SK-N-SH (cell line): ENCODE results near the gene GPSM3. TPM values are rescaled to one million over a fixed set of nuclear protein-coding genes. Genes with fewer than 3 reads are reported as not detected.
"Not testable (repeated sequence)": the region's sequence is repeated elsewhere in the genome, so short reads cannot be mapped to it uniquely, and the experiment has no call there.

Experiments
- CTCF ChIA-PET: fragments of 300-600, 350-600 bp; formaldehyde crosslinking; extraction: SDS; loops from one replicate; lab custom pipeline; 2021; lab: Yijun Ruan, JAX
- POLR2A ChIA-PET: fragments of 350-600 bp; sonication (Branson Sonifier 250); formaldehyde crosslinking; extraction: SDS; loops from one replicate; lab custom pipeline; 2020; ENCODE audit warnings: antibody characterized with exemption, inconsistent platforms; lab: Yijun Ruan, JAX
- DNase-seq: peaks from one replicate; pipeline ENCODE4 v3.0.0; 2012
- H2AFZ ChIP-seq: fragments of 200-600 bp; sonication (generic); 2 replicates; pipeline ENCODE4 v1.8.1; 2016; ENCODE audit warnings: antibody characterized with exemption, mild to moderate bottlenecking, low read depth
- H3F3A ChIP-seq: fragments of 200-600 bp; sonication (generic); replicated peaks from 2 replicates; pipeline ENCODE3; 2016; ENCODE audit warnings: antibody characterized with exemption, mild to moderate bottlenecking; ENCODE audit not compliant: insufficient read depth
- H3K27ac ChIP-seq, 2 experiments: fragments of 200-500 bp in 1 of 2; fragments of 200-600 bp in 1 of 2; sonication (Bioruptor generic) in 1 of 2; sonication (generic), shearing (Covaris generic) in 1 of 2; 2 replicates each; pipeline versions ENCODE4 v1.5.1 to v1.6.1; 2014 to 2016; ENCODE audit warnings: low read depth in 2 of 2, inconsistent platforms in 1 of 2, low read length in 1 of 2, mild to moderate bottlenecking in 1 of 2, mixed read lengths in 1 of 2
- H3K27me3 ChIP-seq: fragments of 200-600 bp; sonication (generic), shearing (Covaris generic); 2 replicates; pipeline ENCODE4 v1.6.1; 2016; ENCODE audit warnings: mixed run types; ENCODE audit not compliant: insufficient read depth
- H3K36me3 ChIP-seq, 2 experiments: fragments of 200-500 bp in 1 of 2; fragments of 200-600 bp in 1 of 2; sonication (Bioruptor generic) in 1 of 2; sonication (generic) in 1 of 2; replicated peaks in 1 of 2; 2 replicates each; pipeline versions ENCODE3 to v1.5.1; 2014 to 2016; ENCODE audit warnings: low read length in 1 of 2, mild to moderate bottlenecking in 1 of 2; ENCODE audit not compliant: insufficient read depth in 2 of 2, control insufficient read depth in 1 of 2
- H3K4me1 ChIP-seq, 2 experiments: fragments of 200-500 bp in 1 of 2; fragments of 200-600 bp in 1 of 2; sonication (Bioruptor generic) in 1 of 2; sonication (generic), shearing (Covaris generic) in 1 of 2; 2 replicates each; pipeline versions ENCODE4 v1.5.1 to v1.6.1; 2014 to 2016; ENCODE audit warnings: low read depth in 1 of 2, low read length in 1 of 2, mixed run types in 1 of 2; ENCODE audit not compliant: insufficient read depth in 2 of 2, control insufficient read depth in 1 of 2
- H3K4me2 ChIP-seq: fragments of 200-600 bp; sonication (generic), shearing (Covaris generic); 2 replicates; pipeline ENCODE4 v1.6.1; 2017; ENCODE audit warnings: mixed run types
- H3K4me3 ChIP-seq, 2 experiments: fragments of 200-500 bp in 1 of 2; fragments of 200-600 bp in 1 of 2; sonication (Bioruptor generic) in 1 of 2; sonication (generic), shearing (Covaris generic) in 1 of 2; 2 replicates each; pipeline versions ENCODE4 v1.5.1 to v1.8.1; 2014 to 2016; ENCODE audit warnings: low read depth in 2 of 2, inconsistent platforms in 1 of 2, low read length in 1 of 2, mild to moderate bottlenecking in 1 of 2, mixed read lengths in 1 of 2, moderate library complexity in 1 of 2
- H3K79me2 ChIP-seq: fragments of 200-600 bp; sonication (generic); 2 replicates; pipeline ENCODE4 v1.8.1; 2017; ENCODE audit warnings: mild to moderate bottlenecking; ENCODE audit not compliant: insufficient read depth
- H3K9ac ChIP-seq: fragments of 200-600 bp; sonication (generic); 2 replicates; pipeline ENCODE4 v1.6.1; 2017; ENCODE audit warnings: mixed run types
- H3K9me2 ChIP-seq: fragments of 200-600 bp; sonication (generic); 2 replicates; pipeline ENCODE4 v1.6.1; 2017; ENCODE audit warnings: mixed run types
- H3K9me3 ChIP-seq: fragments of 200-600 bp; sonication (generic); 2 replicates; pipeline ENCODE4 v1.6.1; 2017; ENCODE audit warnings: mixed run types, mild to moderate bottlenecking, moderate library complexity
- H4K20me1 ChIP-seq: fragments of 200-600 bp; sonication (generic); 2 replicates; pipeline ENCODE4 v1.6.1; 2017; ENCODE audit warnings: mild to moderate bottlenecking, mixed run types; ENCODE audit not compliant: insufficient read depth
- WGBS: methylation state at CpG from one replicate; pipeline ENCODE4 v1.1.6; 2017; ENCODE audit warnings: low lambda C conversion rate; 5-methylcytosine and 5-hydroxymethylcytosine counted together
- polyA plus RNA-seq, 3 experiments: library from polyadenylated mRNA; depleted of rRNA; stranded (reverse); fragments of >200 nt; gene quantifications; 2 replicates each; pipeline ENCODE4 v1.2.3, GENCODE V29; 2012
- small RNA-seq, 7 experiments: library from RNA; depleted of rRNA; stranded (forward); fragments of <200 nt; gene quantifications; one replicate each; pipeline ENCODE3, GENCODE V24; 2012

Gene GPSM3
- polyA plus RNA-seq, 1 of the 3 experiments (the other 2 are of a cell fraction): 1.5 TPM

DNA sequence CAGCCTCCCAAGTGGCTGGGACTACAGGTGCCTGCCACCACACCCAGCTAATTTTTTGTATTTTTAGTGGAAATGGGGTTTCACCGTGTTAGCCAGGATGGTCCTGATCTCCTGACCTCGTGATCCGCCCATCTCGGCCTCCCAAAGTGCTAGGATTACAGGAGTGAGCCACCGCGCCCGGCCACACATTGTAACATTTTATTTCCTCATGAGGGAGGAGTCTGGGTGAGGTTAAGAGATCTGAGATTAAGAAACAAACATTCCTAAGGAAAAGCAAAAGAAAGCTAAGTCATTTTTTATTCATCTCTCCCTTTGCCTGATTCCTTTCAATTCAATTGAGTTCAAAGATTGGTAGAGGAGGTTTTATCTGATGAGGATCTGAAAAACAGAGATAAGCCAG lies 48.2 kb downstream of the GPSM3 start:
- H3F3A ChIP-seq, H3K9me3 ChIP-seq, H3K27ac ChIP-seq, H2AFZ ChIP-seq, H3K27me3 ChIP-seq, H3K4me2 ChIP-seq, H3K79me2 ChIP-seq, H3K9ac ChIP-seq, POLR2A ChIA-PET, H3K9me2 ChIP-seq, H3K4me1 ChIP-seq, H4K20me1 ChIP-seq, H3K36me3 ChIP-seq, DNase-seq, H3K4me3 ChIP-seq: not testable (repeated sequence)
- CTCF ChIA-PET: interaction anchor here (1.4 to 1.5 kb wide), 2 partner anchors 10 to 25 kb away, joined by 3 to 5 read pairs; no protein-coding TSS in a partner anchor
- WGBS: 89% methylated on average over 7 of the region's 7 CpGs

Small RNAs within 50 kb of the gene (small RNA-seq; reads per million reads assigned to genes)
- gene AL662884.1: 0 reads per million in 7 experiments
- gene MIR6833: 0 to 0.06 (median 0) reads per million in 7 experiments

Other genes starting within 250 kb of the GPSM3 start
- gene CFB, start 246.5 kb downstream of the GPSM3 start, polyA plus RNA-seq (2012; rRNA removed): 42.1 and 64.4 TPM in 2 replicates
- gene NELFE, start 233.7 kb downstream of the GPSM3 start, polyA plus RNA-seq (2012; rRNA removed): 89.5 and 116 TPM in 2 replicates
- 86.3 and 89.4 TPM in 2 replicates for gene SKIC2, start 233.5 kb downstream of the GPSM3 start, polyA plus RNA-seq (2012; rRNA removed)
- 25.3 and 27.1 TPM in 2 replicates for gene DXO, start 220.5 kb downstream of the GPSM3 start, polyA plus RNA-seq (2012; rRNA removed)
- gene C4A, start 210.6 kb downstream of the GPSM3 start, polyA plus RNA-seq (2012; rRNA removed): 9.9 and 11.4 TPM in 2 replicates
- 6.8 and 10.9 TPM in 2 replicates for gene C4B, start 177.8 kb downstream of the GPSM3 start, polyA plus RNA-seq (2012; rRNA removed)
- gene CYP21A2, start 154.2 kb downstream of the GPSM3 start, polyA plus RNA-seq (2012; rRNA removed): 0.03 TPM in 1 of 2 replicates, not detected in the other
- 0.48 and 0.55 TPM in 2 replicates for gene TNXB, start 83.3 kb downstream of the GPSM3 start, polyA plus RNA-seq (2012; rRNA removed)
- gene ATF6B, start 64.4 kb downstream of the GPSM3 start, polyA plus RNA-seq (2012; rRNA removed): 61.3 and 73.0 TPM in 2 replicates
- gene FKBPL, start 62.4 kb downstream of the GPSM3 start, polyA plus RNA-seq (2012; rRNA removed): 2.7 and 3.5 TPM in 2 replicates
- 1.2 and 1.5 TPM in 2 replicates for gene PRRT1, start 40.7 kb downstream of the GPSM3 start, polyA plus RNA-seq (2012; rRNA removed)
- gene PPT2, start 38.5 kb downstream of the GPSM3 start, polyA plus RNA-seq (2012; rRNA removed): 32.7 and 42.1 TPM in 2 replicates
- 7.7 and 10.7 TPM in 2 replicates for gene EGFL8, start 28.0 kb downstream of the GPSM3 start, polyA plus RNA-seq (2012; rRNA removed)
- gene AGPAT1, start 16.6 kb downstream of the GPSM3 start, polyA plus RNA-seq (2012; rRNA removed): 118 and 122 TPM in 2 replicates
- gene RNF5, start 14.2 kb downstream of the GPSM3 start, polyA plus RNA-seq (2012; rRNA removed): 74.8 and 110 TPM in 2 replicates
- gene AGER, start 8.4 kb downstream of the GPSM3 start, polyA plus RNA-seq (2012; rRNA removed): 2.9 and 3.5 TPM in 2 replicates
- gene PBX2, start 2.4 kb downstream of the GPSM3 start, polyA plus RNA-seq (2012; rRNA removed): 74.5 and 83.1 TPM in 2 replicates
- 2.5 and 2.8 TPM in 2 replicates for gene NOTCH4, start 31.4 kb upstream of the GPSM3 start, polyA plus RNA-seq (2012; rRNA removed)
- gene TSBP1, start 179.3 kb upstream of the GPSM3 start, polyA plus RNA-seq (2012; rRNA removed): not detected in 2 replicates
- gene BTNL2, start 214.5 kb upstream of the GPSM3 start, polyA plus RNA-seq (2012; rRNA removed): not detected in 2 replicates
- 0.10 TPM in 1 of 2 replicates, not detected in the other for gene HLA-DRA, start 247.2 kb upstream of the GPSM3 start, polyA plus RNA-seq (2012; rRNA removed)